GM12892 (cell line): ENCODE results near the gene SF3A2.
A peak's percentile ranks its signal among the peaks of the same experiment; 100 is the strongest.

ENCODE experiments used
- POLR2A ChIP-seq: IDR thresholded peaks from 2 replicates; pipeline ENCODE4 v1.6.1; 2011; ENCODE audit warnings: low read depth, low read length, control low read depth
- POLR2AphosphoS5 ChIP-seq: IDR thresholded peaks from 2 replicates; pipeline ENCODE4 v1.6.1; 2011; ENCODE audit warnings: low read depth, low read length, control low read depth

DNA sequence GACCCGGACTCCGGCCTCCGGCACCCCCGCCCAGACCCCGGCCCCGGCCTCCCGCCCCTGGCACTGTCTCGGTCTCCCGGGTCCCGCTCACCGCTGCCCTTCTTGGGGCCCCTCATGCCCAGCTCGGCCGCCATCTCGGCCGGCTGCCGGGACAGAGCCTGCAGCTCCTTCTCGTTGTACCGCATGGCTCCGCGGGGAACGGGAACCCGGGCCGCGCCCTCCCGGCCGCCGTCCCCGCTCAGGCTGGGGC lies 635 bp upstream of the SF3A2 start:
- peak; percentile 23; the same call in 1 of the 2 replicates for TF ChIP-seq POLR2A
- TF ChIP-seq POLR2AphosphoS5, result peak; percentile 8; the same call in 1 of the 2 replicates
